WERI-Rb-1 (cell line): ENCODE measurements around the gene CEP350.
"Not testable (repeated sequence)": the region's sequence is repeated elsewhere in the genome, so short reads cannot be mapped to it uniquely, and the experiment has no call there.

Experiments
- DNase-seq: peaks from one replicate; pipeline ENCODE4 v3.0.0-alpha.2; 2020
- H3K27ac ChIP-seq: fragments of 250-450 bp; sonication (Bioruptor Pico); 2 replicates; pipeline ENCODE4 v1.5.1; 2020; ENCODE audit warnings: mild to moderate bottlenecking, moderate library complexity
- H3K27me3 ChIP-seq: fragments of 250-450 bp; sonication (Bioruptor Pico); 2 replicates; pipeline ENCODE4 v1.5.1; 2021; ENCODE audit warnings: mild to moderate bottlenecking, low read depth, moderate library complexity; ENCODE audit not compliant: insufficient read depth, severe bottlenecking
- H3K36me3 ChIP-seq: fragments of 250-450 bp; sonication (Bioruptor Pico); 2 replicates; pipeline ENCODE4 v1.5.1; 2020; ENCODE audit warnings: mild to moderate bottlenecking, moderate library complexity
- H3K4me3 ChIP-seq: 2 replicates; pipeline ENCODE4 v1.5.1; 2011; ENCODE audit warnings: low read depth, mild to moderate bottlenecking, control low read depth, low read length
- H3K9me3 ChIP-seq: fragments of 250-450 bp; sonication (Bioruptor Pico); 2 replicates; pipeline ENCODE4 v1.5.1; 2021; ENCODE audit warnings: mild to moderate bottlenecking, moderate library complexity; ENCODE audit not compliant: severe bottlenecking
- TF ChIP-seq, protein P1 (sequence below): IDR thresholded peaks from 2 replicates; pipeline ENCODE4 v1.5.1; 2011; ENCODE audit warnings: low read depth, mild to moderate bottlenecking, control low read depth, inconsistent platforms, low read length

CEP350 gene

DNA sequence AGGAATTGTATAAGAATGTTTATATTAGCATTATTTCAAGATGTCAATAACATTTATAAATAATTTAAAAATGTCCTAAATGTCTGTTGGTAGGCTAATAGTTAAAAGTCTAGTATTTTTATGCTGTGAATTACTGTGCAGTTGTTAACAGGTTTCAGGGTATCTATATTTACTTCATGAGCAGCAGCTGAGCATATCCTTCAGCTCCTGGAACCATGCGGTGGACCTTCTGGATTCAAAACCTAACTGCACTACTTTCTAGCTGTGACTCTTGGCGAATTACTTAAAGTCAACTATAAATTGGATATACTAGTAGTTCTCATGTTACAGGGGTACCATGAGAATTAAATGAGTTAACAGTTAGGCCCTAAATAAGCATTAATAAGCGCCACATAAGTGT lies 3.7 kb downstream of the CEP350 start:
- Histone ChIP-seq H3K27ac (no peak overlapping the region), H3K27me3 (no peaks in the 10 kb centered on the region), H3K4me3 (no peak overlapping the region), H3K36me3 (peaks cover 11% of the 10 kb centered on the region), H3K9me3 (no peaks in the 10 kb centered on the region)
- TF ChIP-seq, protein P1, sequence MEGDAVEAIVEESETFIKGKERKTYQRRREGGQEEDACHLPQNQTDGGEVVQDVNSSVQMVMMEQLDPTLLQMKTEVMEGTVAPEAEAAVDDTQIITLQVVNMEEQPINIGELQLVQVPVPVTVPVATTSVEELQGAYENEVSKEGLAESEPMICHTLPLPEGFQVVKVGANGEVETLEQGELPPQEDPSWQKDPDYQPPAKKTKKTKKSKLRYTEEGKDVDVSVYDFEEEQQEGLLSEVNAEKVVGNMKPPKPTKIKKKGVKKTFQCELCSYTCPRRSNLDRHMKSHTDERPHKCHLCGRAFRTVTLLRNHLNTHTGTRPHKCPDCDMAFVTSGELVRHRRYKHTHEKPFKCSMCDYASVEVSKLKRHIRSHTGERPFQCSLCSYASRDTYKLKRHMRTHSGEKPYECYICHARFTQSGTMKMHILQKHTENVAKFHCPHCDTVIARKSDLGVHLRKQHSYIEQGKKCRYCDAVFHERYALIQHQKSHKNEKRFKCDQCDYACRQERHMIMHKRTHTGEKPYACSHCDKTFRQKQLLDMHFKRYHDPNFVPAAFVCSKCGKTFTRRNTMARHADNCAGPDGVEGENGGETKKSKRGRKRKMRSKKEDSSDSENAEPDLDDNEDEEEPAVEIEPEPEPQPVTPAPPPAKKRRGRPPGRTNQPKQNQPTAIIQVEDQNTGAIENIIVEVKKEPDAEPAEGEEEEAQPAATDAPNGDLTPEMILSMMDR = no peak
- DNase-seq = no peak

GRCh38 chr1:179962168-179962567 lies 7.6 kb downstream of the CEP350 start:
- not testable (repeated sequence) for H3K9me3 ChIP-seq, H3K36me3 ChIP-seq, DNase-seq, H3K27me3 ChIP-seq, H3K4me3 ChIP-seq, H3K27ac ChIP-seq

GRCh38 chr1:179966551-179966950 lies 11.9 kb downstream of the CEP350 start:
- H3K4me3 ChIP-seq = no peak overlapping the region
- TF ChIP-seq, protein P1 = no peak
- no peaks in the 10 kb centered on the region for H3K27me3 ChIP-seq
- no peak overlapping the region for H3K27ac ChIP-seq
- DNase-seq = no peak
- H3K9me3 ChIP-seq = no peaks in the 10 kb centered on the region
- peaks cover 11% of the 10 kb centered on the region; the same call in 1 of the 2 replicates for H3K36me3 ChIP-seq

- Histone ChIP-seq H3K36me3 (peaks cover 6% of the 10 kb centered on the region; the same call in 1 of the 2 replicates), H3K4me3 (no peak overlapping the region), H3K27me3 (no peaks in the 10 kb centered on the region), H3K9me3 (no peaks in the 10 kb centered on the region), H3K27ac (no peak overlapping the region)
- DNase-seq = no peak
- TF ChIP-seq, protein P1 = no peak
Measured at GRCh38 chr1:179968284-179968993, 13.8 kb downstream of the CEP350 start.

GRCh38 chr1:179968994-179969919 lies 14.6 kb downstream of the CEP350 start:
- Histone ChIP-seq H3K27ac (no peak overlapping the region), H3K36me3 (peaks cover 6% of the 10 kb centered on the region; the same call in 1 of the 2 replicates), H3K9me3 (no peaks in the 10 kb centered on the region), H3K27me3 (no peaks in the 10 kb centered on the region), H3K4me3 (no peak overlapping the region)
- no peak for DNase-seq
- TF ChIP-seq, protein P1 = no peak

GRCh38 chr1:179969962-179970361 lies 15.4 kb downstream of the CEP350 start:
- no peak overlapping the region for H3K27ac ChIP-seq
- DNase-seq = no peak

More at GRCh38 chr1:179969962-179970361, 15.4 kb downstream of the CEP350 start:
- H3K9me3 ChIP-seq = no peaks in the 10 kb centered on the region
- no peaks in the 10 kb centered on the region for H3K27me3 ChIP-seq
- H3K4me3 ChIP-seq = no peak overlapping the region
- TF ChIP-seq, protein P1 = no peak
- H3K36me3 ChIP-seq = peaks cover 6% of the 10 kb centered on the region; the same call in 1 of the 2 replicates
